ENCODE results near the gene FRMD7.
A peak's percentile ranks its signal among the peaks of the same experiment; 100 is the strongest.
"Not testable (repeated sequence)": the region's sequence is repeated elsewhere in the genome, so short reads cannot be mapped to it uniquely, and the experiment has no call there.

Gene FRMD7, protein sequence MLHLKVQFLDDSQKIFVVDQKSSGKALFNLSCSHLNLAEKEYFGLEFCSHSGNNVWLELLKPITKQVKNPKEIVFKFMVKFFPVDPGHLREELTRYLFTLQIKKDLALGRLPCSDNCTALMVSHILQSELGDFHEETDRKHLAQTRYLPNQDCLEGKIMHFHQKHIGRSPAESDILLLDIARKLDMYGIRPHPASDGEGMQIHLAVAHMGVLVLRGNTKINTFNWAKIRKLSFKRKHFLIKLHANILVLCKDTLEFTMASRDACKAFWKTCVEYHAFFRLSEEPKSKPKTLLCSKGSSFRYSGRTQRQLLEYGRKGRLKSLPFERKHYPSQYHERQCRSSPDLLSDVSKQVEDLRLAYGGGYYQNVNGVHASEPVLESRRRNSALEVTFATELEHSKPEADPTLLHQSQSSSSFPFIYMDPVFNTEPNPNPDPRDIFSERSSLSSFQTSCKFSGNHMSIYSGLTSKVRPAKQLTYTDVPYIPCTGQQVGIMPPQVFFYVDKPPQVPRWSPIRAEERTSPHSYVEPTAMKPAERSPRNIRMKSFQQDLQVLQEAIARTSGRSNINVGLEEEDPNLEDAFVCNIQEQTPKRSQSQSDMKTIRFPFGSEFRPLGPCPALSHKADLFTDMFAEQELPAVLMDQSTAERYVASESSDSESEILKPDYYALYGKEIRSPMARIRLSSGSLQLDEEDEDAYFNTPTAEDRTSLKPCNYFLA

DNA sequence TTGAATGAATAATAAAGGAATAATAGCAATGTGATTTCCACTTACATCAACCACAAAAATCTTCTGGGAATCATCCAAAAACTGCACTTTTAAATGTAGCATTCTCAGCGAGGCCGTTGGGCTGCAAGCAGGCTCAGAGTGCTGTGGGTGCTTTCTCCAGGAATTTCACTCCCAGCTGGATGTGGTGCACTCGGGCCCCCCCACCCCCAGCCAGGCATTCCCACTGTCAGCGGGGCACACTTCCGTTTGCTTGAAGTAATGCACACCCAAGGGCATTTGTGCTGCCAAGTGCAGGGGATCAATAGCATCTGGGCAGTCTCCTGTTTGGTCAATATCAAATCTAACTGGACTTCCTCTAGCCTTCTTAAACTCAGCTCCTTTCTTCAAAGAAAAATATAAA lies at the start of gene FRMD7:
TSS of gene FRMD7 (minus strand) at position 278 of the 400 bp plus-strand sequence. CDS start at position 102, 176 bp downstream.
- FAIRE-seq (no peak), DNase-seq (ENCODE audit: insufficient read length, low spot score) (no peak)
- no peak for TF ChIP-seq POLR2A (IDR thresholded peaks at IDR 0.05; ENCODE audit: low read depth, low read length)

DNA sequence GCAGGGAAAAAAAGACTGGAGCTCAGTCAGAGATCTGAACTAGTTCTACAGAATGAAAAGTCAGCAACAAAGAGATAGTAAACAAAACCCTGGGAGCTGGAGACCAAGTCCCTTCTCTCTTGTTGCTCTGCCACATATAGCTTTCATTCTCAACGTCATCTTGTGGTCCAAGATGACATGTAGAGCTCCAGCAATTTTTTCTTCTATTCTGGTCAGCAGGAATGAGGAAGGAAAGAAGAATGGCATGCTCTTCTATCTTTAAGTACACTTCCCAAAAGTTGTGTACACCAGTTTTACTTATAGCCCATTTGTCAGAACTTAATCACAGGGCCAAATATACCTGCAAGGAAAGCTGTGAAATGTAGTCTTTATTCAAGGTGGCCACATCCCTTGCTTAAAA lies 45.8 kb upstream of the FRMD7 start:
- DNase-seq (ENCODE audit: insufficient read length, low spot score) (no peak), FAIRE-seq (no peak)
- no peak for TF ChIP-seq POLR2A (IDR thresholded peaks at IDR 0.05; ENCODE audit: low read depth, low read length)

DNA sequence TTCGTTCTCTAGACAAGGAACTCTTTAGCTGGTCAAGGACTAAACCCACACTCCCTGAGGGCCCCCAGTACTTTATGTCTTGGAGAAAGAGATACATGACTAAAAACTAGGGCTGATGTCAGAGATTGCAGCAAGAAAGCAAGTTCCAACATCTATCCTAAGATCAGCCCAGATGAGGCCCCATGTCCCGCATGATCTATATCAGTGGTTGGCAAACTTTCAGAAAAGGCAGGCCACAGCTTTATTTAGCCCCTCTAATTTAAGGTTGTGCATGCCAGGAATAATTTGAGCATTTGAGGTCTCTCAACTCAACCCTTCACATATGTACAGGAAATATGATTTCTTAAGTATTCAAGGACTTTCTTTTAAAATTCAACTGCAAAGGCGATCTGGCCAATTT lies 44.1 kb upstream of the FRMD7 start:
- no peak for FAIRE-seq
- no peak for DNase-seq (ENCODE audit: insufficient read length, low spot score)
- no peak for TF ChIP-seq POLR2A (IDR thresholded peaks at IDR 0.05; ENCODE audit: low read depth, low read length)

DNA sequence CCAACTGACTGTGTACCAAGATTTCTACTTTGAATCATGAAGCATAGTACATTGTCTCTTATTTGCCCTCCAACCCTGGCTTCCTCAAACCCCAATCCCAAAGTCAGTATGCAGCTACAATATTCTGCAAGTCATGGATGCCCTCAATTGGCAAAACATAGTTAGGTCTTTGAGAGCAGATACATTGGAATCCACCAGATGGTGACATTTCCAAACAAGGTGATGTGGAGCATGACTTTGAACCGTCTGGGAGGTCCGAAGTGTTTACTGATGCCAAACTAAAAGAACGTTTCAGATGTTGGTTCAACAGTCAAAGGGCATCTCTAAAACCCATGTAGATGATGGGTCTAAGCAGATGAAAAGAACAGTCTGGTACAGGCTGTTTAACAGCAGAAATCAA lies 43.7 kb upstream of the FRMD7 start:
- no peak for TF ChIP-seq POLR2A (IDR thresholded peaks at IDR 0.05; ENCODE audit: low read depth, low read length)
- FAIRE-seq (no peak), DNase-seq (ENCODE audit: insufficient read length, low spot score) (no peak)

DNA sequence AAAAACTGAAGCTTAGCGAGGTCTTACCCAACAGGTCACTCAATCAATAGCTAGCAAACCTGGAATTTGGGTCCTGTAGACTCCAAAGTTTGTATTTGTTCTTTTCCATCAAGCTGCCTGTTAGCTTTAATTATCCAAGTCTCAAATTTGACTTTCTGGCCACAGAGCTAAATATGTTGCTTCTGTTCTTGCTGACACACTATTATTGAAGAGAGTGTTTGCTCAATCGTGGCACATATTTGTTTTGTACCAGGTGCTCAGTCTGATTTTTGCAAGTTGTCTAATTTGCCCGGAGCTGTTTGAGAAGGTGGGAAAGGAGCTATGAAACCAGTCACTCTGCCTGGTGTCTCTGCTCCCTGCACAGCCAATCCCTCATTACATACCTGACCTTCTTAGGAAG lies 41.7 kb upstream of the FRMD7 start:
- DNase-seq (ENCODE audit: insufficient read length, low spot score) (no peak), FAIRE-seq (no peak)
- no peak for TF ChIP-seq POLR2A (IDR thresholded peaks at IDR 0.05; ENCODE audit: low read depth, low read length)

DNA sequence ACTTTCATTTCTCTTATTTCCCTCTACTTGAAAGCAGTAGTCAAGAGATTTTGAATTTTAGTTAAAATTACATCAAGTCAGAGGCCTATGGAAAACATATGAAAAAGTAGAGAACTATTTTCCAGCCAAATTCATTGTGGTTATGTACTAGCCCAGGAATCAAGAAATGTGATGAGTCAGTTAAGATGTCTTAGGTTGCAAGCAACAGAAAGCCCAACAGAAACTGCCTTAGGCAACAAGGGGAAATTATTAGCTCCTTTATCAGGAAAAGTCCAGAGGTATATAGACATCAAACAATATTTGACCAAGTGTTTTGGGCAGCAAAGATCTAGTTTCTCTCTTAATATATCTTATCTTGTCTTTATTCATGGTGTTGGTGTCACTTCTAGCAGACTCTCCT lies 37.8 kb upstream of the FRMD7 start:
- DNase-seq (ENCODE audit: insufficient read length, low spot score) (no peak), FAIRE-seq (no peak)
- TF ChIP-seq POLR2A (IDR thresholded peaks at IDR 0.05; ENCODE audit: low read depth, low read length), result no peak

DNA sequence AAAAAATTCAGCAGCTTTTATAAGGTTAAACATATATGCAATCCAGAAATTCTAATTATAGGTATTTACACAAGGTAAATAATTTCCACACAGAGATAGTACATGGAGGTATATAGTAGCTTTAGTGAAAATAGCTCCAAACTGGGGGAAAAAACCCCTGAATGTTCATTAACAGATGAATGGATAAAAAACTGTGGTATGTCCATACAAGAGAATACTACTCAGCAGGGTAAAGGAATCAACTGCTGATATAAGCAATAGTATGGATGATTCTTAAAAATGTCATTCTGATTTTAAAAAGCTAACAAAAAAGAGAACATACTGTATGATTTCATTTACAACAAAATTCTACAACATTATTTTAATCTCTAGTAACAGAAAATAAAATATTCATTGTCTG lies 37.2 kb upstream of the FRMD7 start:
- DNase-seq (ENCODE audit: insufficient read length, low spot score) (no peak), FAIRE-seq (no peak)
- no peak for TF ChIP-seq POLR2A (IDR thresholded peaks at IDR 0.05; ENCODE audit: low read depth, low read length)

DNA sequence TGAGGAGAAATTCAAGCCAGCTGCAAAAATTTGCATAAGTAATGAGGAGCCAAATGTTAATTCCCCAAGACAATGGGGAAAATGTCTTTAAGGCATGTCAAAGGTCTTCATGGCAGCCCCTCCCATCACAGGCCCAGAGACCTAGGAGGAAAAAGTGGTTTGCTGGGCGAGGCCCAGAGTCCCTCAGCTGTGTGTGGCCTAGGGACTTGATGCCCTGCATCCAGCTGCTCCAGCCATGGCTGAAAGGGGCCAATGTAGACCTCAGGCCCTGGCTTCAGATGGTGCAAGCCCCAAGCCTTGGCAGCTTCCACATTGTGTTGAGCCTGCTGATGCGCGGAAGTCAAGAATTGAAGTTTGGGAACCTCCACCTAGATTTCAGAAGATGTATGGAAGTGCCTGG lies 35.3 kb upstream of the FRMD7 start:
- FAIRE-seq; DNase-seq (ENCODE audit: insufficient read length, low spot score): not testable (repeated sequence)

DNA sequence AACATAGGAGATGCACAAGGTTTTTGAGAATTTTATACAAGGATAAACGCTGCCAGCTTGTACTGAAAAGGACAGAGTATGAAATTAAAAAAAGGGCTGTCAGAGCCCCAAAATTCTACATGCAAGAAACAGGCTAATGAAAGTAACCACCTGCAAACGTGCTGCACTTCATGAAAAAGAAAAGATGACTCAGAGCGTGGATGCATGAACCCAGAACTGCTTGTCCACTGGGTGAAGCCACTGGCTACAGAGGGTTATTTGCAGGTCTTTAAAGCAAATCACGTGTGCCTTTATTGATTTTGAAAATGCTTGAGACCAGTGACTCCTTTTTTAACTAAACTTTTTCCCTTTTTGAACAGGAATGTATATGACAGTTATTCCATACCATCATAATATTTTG lies 25.3 kb upstream of the FRMD7 start:
- no peak for TF ChIP-seq POLR2A (IDR thresholded peaks at IDR 0.05; ENCODE audit: low read depth, low read length)
- no peak for FAIRE-seq
- DNase-seq (ENCODE audit: insufficient read length, low spot score), result no peak

DNA sequence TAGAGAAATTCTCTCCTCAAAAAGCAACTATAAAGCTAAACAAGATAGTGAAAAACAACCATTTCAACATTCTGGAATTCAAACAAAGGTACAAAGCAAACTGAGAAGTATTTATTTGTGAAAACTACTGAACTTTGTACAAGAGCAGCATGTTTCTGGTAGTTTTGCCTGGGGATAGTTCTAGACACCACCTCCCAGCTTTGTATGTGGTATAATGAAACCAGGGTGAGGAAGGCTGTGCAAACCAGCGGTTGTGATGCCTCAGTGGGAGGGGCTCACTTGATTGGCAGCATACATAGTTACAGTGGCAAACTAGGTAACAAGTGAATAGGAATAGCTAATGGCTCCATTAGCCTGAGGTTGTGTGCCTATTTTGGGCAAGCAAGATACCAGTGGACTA lies 18.6 kb upstream of the FRMD7 start:
- FAIRE-seq (no peak), DNase-seq (ENCODE audit: insufficient read length, low spot score) (no peak)
- TF ChIP-seq POLR2A (IDR thresholded peaks at IDR 0.05; ENCODE audit: low read depth, low read length), result no peak

DNA sequence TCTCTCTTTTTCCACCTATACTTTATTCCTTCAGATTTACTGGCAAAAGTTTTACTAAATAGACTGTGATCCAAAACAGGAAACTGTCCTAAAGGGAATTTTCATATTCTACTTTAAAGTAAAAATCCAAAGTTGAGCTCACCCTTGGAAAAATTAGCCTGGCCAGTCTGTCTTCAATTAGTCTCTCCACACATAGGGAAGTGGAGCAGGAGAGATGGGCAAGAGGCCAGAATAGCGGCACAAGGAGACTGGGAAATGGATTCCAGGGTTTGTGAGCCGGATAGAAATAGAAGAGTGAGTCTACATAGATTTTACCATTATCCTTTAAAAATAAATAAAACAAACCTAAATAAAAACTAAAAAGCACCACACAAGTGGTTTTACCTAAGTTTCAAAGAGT lies 16.2 kb upstream of the FRMD7 start:
- TF ChIP-seq POLR2A (IDR thresholded peaks at IDR 0.05; ENCODE audit: low read depth, low read length), result no peak
- DNase-seq (ENCODE audit: insufficient read length, low spot score) (no peak), FAIRE-seq (no peak)

DNA sequence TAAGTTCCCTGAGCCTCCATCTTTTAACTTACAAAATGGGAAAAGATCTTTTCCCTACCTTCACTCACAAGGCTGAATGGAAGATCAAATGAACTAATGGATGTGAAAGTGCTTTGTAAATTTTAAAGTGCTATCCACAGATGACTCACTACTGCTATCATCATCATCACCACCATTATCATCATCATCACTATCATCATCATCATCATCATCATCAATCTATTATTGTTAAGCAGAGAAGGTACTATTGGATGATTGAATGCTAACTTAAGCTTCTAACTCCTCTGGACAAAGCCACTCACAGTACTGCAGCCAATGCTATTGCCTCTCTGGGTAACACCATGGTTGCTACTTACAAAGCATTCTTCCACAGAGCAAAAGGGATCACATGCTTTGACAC lies 1.9 kb downstream of the FRMD7 start:
- FAIRE-seq, result no peak
- no peak for TF ChIP-seq POLR2A (IDR thresholded peaks at IDR 0.05; ENCODE audit: low read depth, low read length)

DNA sequence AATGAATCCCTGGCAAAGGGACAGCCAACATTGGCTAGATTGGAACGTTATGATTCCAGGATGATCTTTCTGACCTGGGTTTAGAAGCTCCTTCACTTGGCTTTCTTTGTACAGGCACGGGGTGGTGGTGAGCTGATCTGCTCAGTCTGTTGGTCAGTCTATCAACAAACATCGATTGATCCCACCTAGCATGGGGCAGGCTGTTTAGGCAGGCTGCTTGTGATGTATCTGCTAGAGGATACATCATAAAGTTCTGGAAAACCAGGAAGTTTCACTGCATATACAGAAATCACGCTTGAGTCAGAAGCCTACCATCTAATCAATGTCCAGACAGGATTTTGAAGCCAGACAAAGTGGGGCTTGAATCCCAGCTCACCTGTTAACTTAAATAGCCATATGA lies 6.9 kb downstream of the FRMD7 start:
- DNase-seq (ENCODE audit: insufficient read length, low spot score), result no peak
- TF ChIP-seq POLR2A (IDR thresholded peaks at IDR 0.05; ENCODE audit: low read depth, low read length), result no peak
- no peak for FAIRE-seq

More for the DNA sequence above, 1.9 kb downstream of the FRMD7 start:
- DNase-seq (ENCODE audit: insufficient read length, low spot score), result no peak

DNA sequence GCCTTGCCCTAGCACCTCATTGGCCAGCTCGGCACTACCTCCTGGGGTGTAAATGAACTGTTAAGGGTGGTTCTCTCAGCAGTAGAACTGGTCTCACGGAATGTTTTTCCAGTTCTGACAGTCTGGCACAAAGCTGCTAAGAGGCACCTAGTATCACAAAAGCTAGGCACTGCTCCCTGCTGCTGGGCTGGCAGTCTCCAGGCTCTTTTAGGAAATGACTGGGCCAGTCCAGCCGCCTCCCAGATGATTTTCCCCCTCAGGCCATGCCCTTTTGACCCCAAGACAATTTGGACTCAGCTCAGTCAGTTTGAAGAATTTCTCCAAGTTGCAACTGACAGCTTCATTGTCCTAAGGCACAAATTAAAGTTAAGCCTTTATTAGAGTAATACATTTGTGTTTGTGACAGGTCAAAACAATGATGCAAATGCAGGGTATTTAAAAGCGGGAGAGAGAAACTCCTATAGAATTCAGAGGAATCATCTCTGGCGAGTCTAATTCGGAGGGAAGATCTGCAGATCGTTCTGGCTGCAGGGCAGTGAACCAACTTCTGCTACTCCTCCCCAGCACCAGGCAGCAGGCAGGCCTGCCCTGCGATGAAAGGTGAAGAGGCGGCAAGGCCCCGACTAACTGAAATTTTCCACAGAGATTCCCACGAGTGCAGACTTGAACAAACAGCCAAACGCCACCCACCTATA lies 7.9 kb downstream of the FRMD7 start:
- TF ChIP-seq POLR2A (IDR thresholded peaks at IDR 0.05; ENCODE audit: low read depth, low read length), result no peak
- peak; percentile 12 for DNase-seq (ENCODE audit: insufficient read length, low spot score)
- no peak for FAIRE-seq

Measured in H54 (cell line).